Keratinocyte (primary cell): ENCODE data around the gene ZBTB32. TPM values are rescaled to one million over a fixed set of nuclear protein-coding genes. Genes with fewer than 3 reads are reported as not detected.

Source experiments
- DNase-seq: peaks from one replicate; pipeline ENCODE4 v3.0.0-alpha.2; 2011; ENCODE audit warnings: low read depth, missing footprints, low spot score
- FAIRE-seq: peaks from 2 replicates; lab custom pipeline; 2011; peaks lifted over from hg19 to GRCh38; lab: Jason Lieb, UNC
- H2AFZ ChIP-seq: 2 replicates; pipeline ENCODE4 v1.6.0; 2012; ENCODE audit warnings: low read length, control low read depth, inconsistent platforms; ENCODE audit not compliant: control insufficient read depth
- H3K27ac ChIP-seq: 2 replicates; pipeline ENCODE4 v1.5.1; 2011; ENCODE audit warnings: low read length; ENCODE audit not compliant: control insufficient read depth, insufficient read depth
- H3K27me3 ChIP-seq: 3 replicates; pipeline ENCODE4 v1.6.0; 2011; ENCODE audit warnings: low read length; ENCODE audit not compliant: control insufficient read depth, insufficient read depth; ENCODE audit errors: extremely low read depth
- H3K36me3 ChIP-seq, 2 experiments: 2 replicates in 1 of 2; 3 replicates in 1 of 2; pipeline ENCODE4 v1.5.1; 2011; ENCODE audit warnings: low read length in 2 of 2, mild to moderate bottlenecking in 1 of 2; ENCODE audit not compliant: control insufficient read depth in 2 of 2, insufficient read depth in 2 of 2; ENCODE audit errors: extremely low read depth in 1 of 2
- H3K4me1 ChIP-seq: 3 replicates; pipeline ENCODE4 v1.5.1; 2011; ENCODE audit warnings: low read length; ENCODE audit not compliant: control insufficient read depth, insufficient read depth; ENCODE audit errors: extremely low read depth
- H3K4me2 ChIP-seq: 3 replicates; pipeline ENCODE4 v1.6.0; 2011; ENCODE audit warnings: low read depth, low read length; ENCODE audit not compliant: control insufficient read depth, insufficient read depth; ENCODE audit errors: extremely low read depth
- H3K4me3 ChIP-seq, 3 experiments: fragments of 200-600 bp in 1 of 3; sonication (generic) in 1 of 3; 2 replicates in 2 of 3; 3 replicates in 1 of 3; pipeline ENCODE4 v1.5.1; 2011 to 2016; ENCODE audit warnings: low read length in 3 of 3, mild to moderate bottlenecking in 3 of 3, control low read depth in 2 of 3, inconsistent platforms in 1 of 3, low read depth in 1 of 3, mixed read lengths in 1 of 3, mixed run types in 1 of 3, moderate library complexity in 1 of 3; ENCODE audit not compliant: control insufficient read depth in 2 of 3, insufficient read depth in 2 of 3; ENCODE audit errors: extremely low read depth in 1 of 3
- H3K79me2 ChIP-seq: 2 replicates; pipeline ENCODE4 v1.6.0; 2012; ENCODE audit warnings: low read length; ENCODE audit not compliant: control insufficient read depth, insufficient read depth
- H3K9ac ChIP-seq: 3 replicates; pipeline ENCODE4 v1.6.0; 2011; ENCODE audit warnings: low read length; ENCODE audit not compliant: control insufficient read depth, insufficient read depth; ENCODE audit errors: extremely low read depth
- H3K9me1 ChIP-seq: 3 replicates; pipeline ENCODE4 v1.6.0; 2011; ENCODE audit warnings: low read length; ENCODE audit not compliant: control insufficient read depth, insufficient read depth; ENCODE audit errors: extremely low read depth
- H3K9me3 ChIP-seq: 2 replicates; pipeline ENCODE4 v1.5.1; 2012; ENCODE audit warnings: low read depth, low read length; ENCODE audit not compliant: control insufficient read depth
- H4K20me1 ChIP-seq: 3 replicates; pipeline ENCODE4 v1.6.0; 2011; ENCODE audit warnings: low read length; ENCODE audit not compliant: control insufficient read depth, insufficient read depth; ENCODE audit errors: extremely low read depth
- CTCF ChIP-seq, 3 experiments: IDR thresholded peaks in 1 of 3; conservative IDR thresholded peaks in 1 of 3; optimal IDR thresholded peaks in 1 of 3; 2 replicates in 2 of 3; 3 replicates in 1 of 3; pipeline versions ENCODE3 to v1.5.1; 2011; ENCODE audit warnings: low read length in 3 of 3, mild to moderate bottlenecking in 3 of 3, moderate library complexity in 2 of 3, control low read depth in 1 of 3, inconsistent platforms in 1 of 3; ENCODE audit not compliant: insufficient read depth in 2 of 3; ENCODE audit errors: extremely low read depth in 1 of 3
- EZH2 ChIP-seq: IDR thresholded peaks from one replicate; pipeline ENCODE4 v1.6.1; 2012; ENCODE audit warnings: inconsistent platforms, mild to moderate bottlenecking, low read length, moderate library complexity
- dilution Hi-C: fragments of 300-500 bp; cut with MboI; formaldehyde crosslinking; loops from one replicate; pipeline ENCODE4 v1.7.0; 2020; ENCODE audit warnings: low sequenced_read_pairs; ENCODE audit not compliant: extremely low pct_ligation_motif_present
- polyA plus RNA-seq, 5 experiments: library from polyadenylated mRNA; depleted of rRNA in 3 of 5; stranded (reverse) in 3 of 5; stranded (forward) in 1 of 5; unstranded in 1 of 5; fragments of >200 nt; gene quantifications; 1 replicate in 1 of 5; 2 replicates in 3 of 5; 3 replicates in 1 of 5; pipeline versions ENCODE4 v1.2.1 to v1.2.3, GENCODE V29; 2011 to 2012; ENCODE audit warnings: missing spikeins in 2 of 5, low read depth in 1 of 5, low replicate concordance in 1 of 5

ZBTB32 gene
- polyA plus RNA-seq, 1 donor (not counting 4 experiments of a cell fraction or from before 2014, with no cell fraction given) = not detected

- no peak for FAIRE-seq
- no peak overlapping the region for H3K9ac ChIP-seq
- no peak overlapping the region for H3K4me2 ChIP-seq
These were observed 16.3 kb downstream of the ZBTB32 start for GRCh38 chr19:35720648-35721047.

GRCh38 chr19:35721374-35721773 lies 17.0 kb downstream of the ZBTB32 start:
- Histone ChIP-seq H3K27me3 (no peaks in the 10 kb centered on the region), H2AFZ (no peak overlapping the region), H3K4me3 (no peak overlapping the region), H4K20me1 (peaks cover 4% of the 10 kb centered on the region), H3K27ac (no peak overlapping the region), H3K4me2 (no peak overlapping the region), H3K9me1 (no peaks in the 10 kb centered on the region), H3K36me3 (peaks cover 42 to 45% of the 10 kb centered on the region in 2 experiments), H3K79me2 (peaks cover 47% of the 10 kb centered on the region), H3K9me3 (no peaks in the 10 kb centered on the region), H3K4me1 (peaks cover 14% of the 10 kb centered on the region), H3K9ac (no peak overlapping the region)
- TF ChIP-seq EZH2 (no peak), CTCF (optimal IDR thresholded peaks at IDR 0.05 in 1 of 3, IDR thresholded peaks at IDR 0.05 in 1 of 3, conservative IDR thresholded peaks at IDR 0.05 in 1 of 3; ENCODE audit: extremely low read depth in 1 of 3, insufficient read depth in 2 of 3, low read length in 3 of 3) (no peak)
- dilution Hi-C loops = no loop called here
- FAIRE-seq = no peak
- DNase-seq = no peak

More at GRCh38 chr19:35720648-35721047, 16.3 kb downstream of the ZBTB32 start:
- H2AFZ ChIP-seq = no peak overlapping the region
- H3K9me3 ChIP-seq = no peaks in the 10 kb centered on the region
- no peaks in the 10 kb centered on the region for H3K9me1 ChIP-seq
- TF ChIP-seq CTCF (optimal IDR thresholded peaks at IDR 0.05 in 1 of 3, IDR thresholded peaks at IDR 0.05 in 1 of 3, conservative IDR thresholded peaks at IDR 0.05 in 1 of 3; ENCODE audit: extremely low read depth in 1 of 3, insufficient read depth in 2 of 3, low read length in 3 of 3) (no peak), EZH2 (no peak)
- peaks cover 47% of the 10 kb centered on the region for H3K79me2 ChIP-seq
- peaks cover 21% of the 10 kb centered on the region for H3K4me1 ChIP-seq
- H4K20me1 ChIP-seq = peaks cover 4% of the 10 kb centered on the region
- no peak overlapping the region for H3K4me3 ChIP-seq
- DNase-seq = no peak
- peaks cover 36 to 38% of the 10 kb centered on the region in 2 experiments for H3K36me3 ChIP-seq
- no peaks in the 10 kb centered on the region for H3K27me3 ChIP-seq
- no peak overlapping the region for H3K27ac ChIP-seq
- dilution Hi-C loops = no loop called here
